Measurements from ENCODE around the gene MIDN. TPM values are rescaled to one million over a fixed set of nuclear protein-coding genes. Genes with fewer than 3 reads are reported as not detected.

MIDN gene
- total RNA-seq, 2 donors from 2014 or later = 35.8 to 42.9 TPM

DNA sequence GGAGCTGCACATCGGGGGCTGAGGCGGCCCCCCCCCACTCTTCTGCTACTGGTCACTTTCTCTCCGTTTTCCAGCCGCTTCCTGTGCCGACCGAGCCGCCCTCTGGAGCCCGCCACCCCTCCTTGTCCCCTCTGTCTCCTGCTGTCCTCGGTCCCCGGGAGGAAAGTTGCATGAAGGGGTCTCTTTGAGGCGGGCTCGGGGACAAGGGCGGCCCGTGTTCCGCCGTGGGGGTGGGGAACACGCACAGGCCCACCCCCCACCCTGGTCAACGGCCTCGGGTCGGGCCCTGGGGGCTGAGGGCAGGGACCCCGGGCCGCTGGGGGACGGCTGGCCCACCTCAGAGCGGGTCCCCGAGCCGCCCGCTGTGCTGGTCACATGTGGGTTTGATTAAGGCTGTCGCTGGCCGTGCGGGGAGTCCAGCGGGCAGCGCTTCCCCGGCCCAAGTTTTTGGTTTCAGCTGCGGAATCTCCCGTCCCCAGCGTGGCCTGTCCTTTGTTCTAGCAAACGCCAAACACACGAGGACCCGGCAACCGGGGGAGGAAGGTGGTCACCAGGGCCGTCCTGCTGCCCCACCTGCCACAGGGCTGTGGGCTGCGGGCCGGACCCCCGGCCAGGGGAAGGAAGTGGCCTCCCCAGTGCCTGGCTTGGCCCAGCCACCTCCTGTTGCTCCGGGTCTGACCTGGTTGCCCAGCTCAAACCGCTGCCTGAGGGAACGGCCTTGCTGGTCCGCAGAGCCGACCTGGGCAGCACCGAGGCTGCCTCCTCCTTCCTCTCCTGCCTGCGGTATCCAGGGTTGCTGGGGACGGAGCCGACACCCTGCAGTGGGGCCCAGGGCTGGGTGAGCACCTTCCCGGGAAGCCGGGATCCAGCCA lies 39.2 kb downstream of the MIDN start:
- Histone ChIP-seq H3K9me3 (no peaks in the 10 kb centered on the region), H3K36me3 (no peaks in the 10 kb centered on the region), H3K4me3 (no peak overlapping the region), H3K4me1 (replicated peaks) (no peaks in the 10 kb centered on the region), H3K27ac (no peak overlapping the region), H3K27me3 (replicated peaks; ENCODE audit: insufficient read depth) (peaks cover 9% of the 10 kb centered on the region)
- DNase-seq (ENCODE audit: low spot score) = no peak
- intact Hi-C loops (cut with DNase I) = no loop called here
- 38% methylated on average over 37 of the region's 55 CpGs for WGBS
- TF ChIP-seq POLR2A (IDR thresholded peaks at IDR 0.05) (no peak), POLR2AphosphoS5 (IDR thresholded peaks at IDR 0.05) (no peak)
- TF ChIP-seq, protein P1, sequence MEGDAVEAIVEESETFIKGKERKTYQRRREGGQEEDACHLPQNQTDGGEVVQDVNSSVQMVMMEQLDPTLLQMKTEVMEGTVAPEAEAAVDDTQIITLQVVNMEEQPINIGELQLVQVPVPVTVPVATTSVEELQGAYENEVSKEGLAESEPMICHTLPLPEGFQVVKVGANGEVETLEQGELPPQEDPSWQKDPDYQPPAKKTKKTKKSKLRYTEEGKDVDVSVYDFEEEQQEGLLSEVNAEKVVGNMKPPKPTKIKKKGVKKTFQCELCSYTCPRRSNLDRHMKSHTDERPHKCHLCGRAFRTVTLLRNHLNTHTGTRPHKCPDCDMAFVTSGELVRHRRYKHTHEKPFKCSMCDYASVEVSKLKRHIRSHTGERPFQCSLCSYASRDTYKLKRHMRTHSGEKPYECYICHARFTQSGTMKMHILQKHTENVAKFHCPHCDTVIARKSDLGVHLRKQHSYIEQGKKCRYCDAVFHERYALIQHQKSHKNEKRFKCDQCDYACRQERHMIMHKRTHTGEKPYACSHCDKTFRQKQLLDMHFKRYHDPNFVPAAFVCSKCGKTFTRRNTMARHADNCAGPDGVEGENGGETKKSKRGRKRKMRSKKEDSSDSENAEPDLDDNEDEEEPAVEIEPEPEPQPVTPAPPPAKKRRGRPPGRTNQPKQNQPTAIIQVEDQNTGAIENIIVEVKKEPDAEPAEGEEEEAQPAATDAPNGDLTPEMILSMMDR (IDR thresholded peaks at IDR 0.05) = no peak

DNA sequence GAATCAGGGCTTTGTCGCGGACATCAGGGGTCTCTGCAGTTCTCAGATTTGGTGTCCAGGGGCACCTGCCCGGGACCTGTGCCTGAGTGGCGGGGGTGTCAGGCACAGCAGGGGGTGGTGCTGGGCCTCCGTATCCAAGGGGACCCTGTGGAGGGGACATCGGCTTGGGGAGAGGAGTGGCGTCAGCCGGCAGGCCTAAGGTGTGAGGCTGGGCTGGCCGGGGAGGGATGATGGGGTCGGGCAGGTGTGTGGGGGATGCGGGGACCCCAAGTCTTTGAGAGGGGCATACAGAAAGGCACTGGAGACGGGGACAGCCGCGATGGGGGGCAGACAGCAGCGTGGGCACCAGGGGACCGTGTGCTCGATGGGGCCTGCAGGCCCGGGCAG lies 39.8 kb downstream of the MIDN start:
- Histone ChIP-seq H3K9me3 (no peaks in the 10 kb centered on the region), H3K36me3 (no peaks in the 10 kb centered on the region), H3K4me1 (replicated peaks) (no peaks in the 10 kb centered on the region), H3K27ac (no peak overlapping the region), H3K27me3 (replicated peaks; ENCODE audit: insufficient read depth) (peaks cover 9% of the 10 kb centered on the region), H3K4me3 (no peak overlapping the region)
- DNase-seq (ENCODE audit: low spot score) = no peak
- 91% methylated on average over 18 of the region's 18 CpGs for WGBS
- intact Hi-C loops (cut with DNase I) = no loop called here
- TF ChIP-seq, protein P1 (IDR thresholded peaks at IDR 0.05) = no peak
- TF ChIP-seq POLR2A (IDR thresholded peaks at IDR 0.05) (no peak), POLR2AphosphoS5 (IDR thresholded peaks at IDR 0.05) (no peak)

DNA sequence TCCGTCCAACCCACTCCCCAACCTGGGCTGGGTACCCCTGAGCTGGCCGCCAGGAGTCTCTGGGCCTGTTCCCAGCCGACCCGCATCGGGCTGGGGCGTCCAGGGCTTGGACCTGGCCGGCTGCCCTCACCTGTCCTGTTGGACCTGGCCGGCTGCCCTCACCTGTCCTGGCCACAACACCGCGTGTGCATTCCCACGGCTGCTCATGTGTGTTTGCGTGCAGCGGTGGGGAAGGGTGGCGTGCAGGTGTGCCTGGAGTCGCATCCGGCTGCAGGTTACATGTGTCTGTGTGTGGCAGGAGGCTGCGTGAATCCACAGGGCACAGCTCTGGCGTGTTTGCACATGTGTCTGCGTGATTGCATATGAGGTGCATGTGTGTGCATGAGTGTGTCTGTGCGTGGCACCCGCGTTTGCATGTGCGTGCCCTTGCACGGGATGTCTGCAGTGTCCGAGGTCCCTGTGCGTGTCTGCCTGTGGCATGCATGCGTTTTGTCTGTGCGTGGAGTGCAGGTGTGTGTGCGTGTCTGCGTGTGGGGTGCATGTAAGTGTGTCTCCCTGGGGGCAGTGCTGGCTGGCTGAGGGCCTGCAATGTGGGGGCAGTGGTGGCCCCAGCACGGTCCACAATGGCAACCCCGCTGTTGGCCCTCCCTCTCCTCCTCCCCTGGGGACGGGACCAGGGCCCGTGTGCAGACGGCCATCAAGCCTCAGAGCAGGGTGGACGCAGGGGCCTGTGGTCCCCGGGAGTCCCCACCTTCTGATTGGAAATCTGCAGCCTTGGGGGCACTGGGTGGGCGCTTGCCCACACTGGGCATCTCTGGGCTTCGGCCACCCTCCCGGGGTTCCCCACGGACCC lies 40.7 kb downstream of the MIDN start:
- Histone ChIP-seq H3K4me1 (replicated peaks) (no peaks in the 10 kb centered on the region), H3K4me3 (no peak overlapping the region), H3K36me3 (no peaks in the 10 kb centered on the region), H3K27ac (no peak overlapping the region), H3K9me3 (no peaks in the 10 kb centered on the region), H3K27me3 (replicated peaks; ENCODE audit: insufficient read depth) (peaks cover 9% of the 10 kb centered on the region)
- no peak for DNase-seq (ENCODE audit: low spot score)
- intact Hi-C loops (cut with DNase I) = no loop called here
- TF ChIP-seq, protein P1 (IDR thresholded peaks at IDR 0.05) = no peak
- no peak for TF ChIP-seq POLR2AphosphoS5 (IDR thresholded peaks at IDR 0.05)
- no peak for TF ChIP-seq POLR2A (IDR thresholded peaks at IDR 0.05)
- WGBS = 82% methylated on average over 35 of the region's 41 CpGs

DNA sequence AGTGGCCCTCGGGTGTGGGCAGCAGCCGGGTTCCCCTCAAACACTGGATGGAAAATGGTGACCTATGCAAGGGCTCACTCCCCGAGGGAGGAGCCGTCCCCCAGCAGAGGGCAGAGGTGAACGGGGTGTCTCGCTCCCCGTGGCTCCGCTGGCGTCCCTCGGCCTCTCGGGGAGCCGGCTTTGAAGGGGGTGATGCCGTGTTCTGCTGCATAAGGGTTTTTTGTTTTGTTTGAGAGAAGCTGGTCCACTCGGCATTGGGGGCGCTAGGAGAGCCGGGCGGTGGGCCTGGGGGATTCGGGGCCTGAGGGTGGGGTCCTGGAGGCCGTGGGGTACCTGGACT lies 41.3 kb downstream of the MIDN start:
- no peaks in the 10 kb centered on the region for H3K9me3 ChIP-seq
- no peak for DNase-seq (ENCODE audit: low spot score)
- 84% methylated on average over 19 of the region's 19 CpGs for WGBS
- intact Hi-C loops (cut with DNase I) = no loop called here
- H3K27ac ChIP-seq = no peak overlapping the region
- H3K4me3 ChIP-seq = no peak overlapping the region
- TF ChIP-seq, protein P1 (IDR thresholded peaks at IDR 0.05) = no peak
- TF ChIP-seq POLR2A (IDR thresholded peaks at IDR 0.05) = no peak
- peaks cover 9% of the 10 kb centered on the region for H3K27me3 ChIP-seq (replicated peaks; ENCODE audit: insufficient read depth)
- H3K36me3 ChIP-seq = no peaks in the 10 kb centered on the region
- H3K4me1 ChIP-seq (replicated peaks) = no peaks in the 10 kb centered on the region
